GM19467 (cell line): ENCODE data around the gene PPP1CA.

Experiments
- ATAC-seq: cut with Tn5 transposase; IDR thresholded peaks from one replicate; pipeline ENCODE4 v1.9.1; 2021; ENCODE audit warnings: mild to moderate bottlenecking, moderate library complexity; ENCODE audit not compliant: unreplicated experiment

PPP1CA gene

DNA sequence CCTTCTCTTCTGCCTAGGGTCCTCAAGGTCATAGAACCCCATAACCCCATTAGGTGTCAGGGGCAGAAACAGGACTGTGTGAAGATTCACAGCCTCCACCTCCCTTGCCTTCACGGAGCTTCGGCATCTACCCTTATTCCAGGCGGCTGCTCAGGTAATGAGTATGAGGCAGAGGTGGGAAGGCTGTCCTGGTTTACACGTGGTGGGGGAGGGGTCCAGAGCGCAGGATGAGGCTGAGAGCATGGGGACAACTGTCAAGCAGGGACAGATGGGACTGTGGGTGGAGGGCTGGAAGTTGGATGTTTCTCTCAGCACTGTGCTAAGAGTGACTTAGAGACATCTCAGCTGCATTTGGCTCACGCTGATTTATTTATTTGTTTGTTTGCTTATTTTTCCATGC, 14.1 kb downstream of the PPP1CA start:
- ATAC-seq, result no peak

- no peak for ATAC-seq
Observed at GRCh38 chr11:67387069-67387468, 14.6 kb downstream of the PPP1CA start.

DNA sequence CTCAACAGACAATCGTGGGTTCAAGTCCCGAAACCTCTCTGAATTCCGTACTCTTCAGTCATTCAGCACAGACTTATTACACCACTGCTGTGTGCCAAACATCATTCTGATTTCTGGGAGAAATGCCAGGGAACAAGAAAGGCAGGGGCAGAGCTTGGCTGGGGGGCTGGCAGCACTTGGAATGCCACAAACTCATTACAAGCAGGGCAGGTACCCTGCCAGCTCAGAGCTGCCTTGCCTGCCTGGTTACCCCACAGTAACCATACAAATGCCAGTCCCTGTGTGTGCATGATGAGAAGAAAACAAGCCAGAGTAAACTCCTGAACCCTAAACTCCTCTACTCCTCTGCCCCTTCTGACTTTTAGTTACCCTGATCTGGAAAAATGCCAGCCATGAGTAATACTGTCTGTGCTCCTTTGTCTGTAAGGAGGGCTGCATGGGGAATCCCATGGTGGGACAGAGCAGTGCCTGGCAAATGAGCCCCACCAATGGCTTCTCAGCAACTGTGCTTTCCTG, 16.7 kb downstream of the PPP1CA start:
- no peak for ATAC-seq

DNA sequence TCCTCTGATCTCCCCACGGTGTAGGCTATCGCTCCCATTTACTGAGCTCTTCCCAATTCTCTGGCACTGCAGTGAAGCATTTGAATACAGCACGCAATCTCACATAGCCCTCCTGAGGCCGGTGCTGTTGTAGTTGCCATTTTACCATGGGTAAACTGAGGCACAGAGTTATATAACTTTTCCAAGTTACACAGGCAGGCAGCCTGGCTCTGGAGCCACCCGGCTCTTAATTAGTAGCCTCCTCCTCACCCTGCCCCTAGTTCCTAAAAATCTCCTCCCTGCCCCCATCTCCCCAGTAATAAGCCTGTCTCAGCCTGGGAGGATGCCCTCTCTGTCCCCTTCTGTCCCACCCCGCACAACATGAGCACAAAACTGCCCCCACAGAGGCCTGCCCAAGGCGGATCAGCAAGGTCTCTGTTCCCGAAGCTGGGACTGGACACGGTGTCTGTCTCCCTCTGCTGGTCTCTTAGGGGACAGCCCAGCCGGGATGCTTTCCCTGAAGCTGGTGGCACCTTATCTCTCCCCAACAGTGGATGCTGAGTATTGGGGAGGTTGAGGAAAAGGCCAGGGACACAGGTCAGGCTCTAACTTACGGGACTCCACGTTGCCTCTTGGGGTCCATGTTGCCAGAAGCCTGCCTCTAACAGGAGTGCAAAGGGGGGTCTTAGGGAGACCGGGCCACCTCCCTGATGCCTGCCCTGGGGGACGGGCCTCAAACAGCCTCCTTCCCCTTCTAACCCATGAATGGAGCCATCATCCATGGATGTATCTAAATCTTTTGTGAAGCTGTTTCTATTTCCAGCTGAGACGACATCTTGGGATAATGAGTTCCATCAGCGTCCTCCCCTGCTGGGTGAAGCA, 19.2 kb downstream of the PPP1CA start:
- ATAC-seq, result no peak

DNA sequence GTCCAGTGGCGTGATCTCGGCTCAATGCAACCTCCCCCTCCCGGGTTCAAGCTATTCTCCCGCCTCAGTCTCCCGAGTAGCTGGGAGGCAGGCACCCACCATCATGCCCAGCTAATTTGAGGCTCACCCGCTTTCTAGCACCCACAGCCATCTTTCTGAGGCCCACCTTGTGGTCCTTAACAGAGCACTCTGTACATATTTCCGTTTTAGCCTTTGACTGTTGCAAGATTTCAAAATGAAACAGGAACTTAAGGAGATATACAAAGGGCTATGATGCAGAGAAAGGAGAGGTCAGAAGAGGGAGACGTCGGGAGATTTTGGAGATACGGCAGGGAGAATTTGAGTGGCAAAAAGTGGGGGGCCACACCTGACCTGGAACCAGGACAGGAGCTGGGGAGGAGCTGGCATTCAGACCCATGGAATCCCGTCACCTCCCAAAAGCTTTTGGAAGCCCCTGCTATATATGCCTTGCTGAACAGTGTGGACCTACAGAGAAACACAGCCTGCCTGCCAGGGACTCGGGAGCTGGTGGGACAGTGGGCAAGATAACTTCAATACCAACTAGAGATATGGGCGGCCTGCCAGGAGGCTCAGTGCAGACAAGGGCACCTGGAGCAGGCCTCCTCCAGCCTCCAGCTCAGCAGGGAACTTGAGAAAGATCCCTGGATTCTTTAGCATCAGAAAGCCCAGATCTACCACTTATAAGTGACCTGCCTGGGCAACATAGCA, 20.2 kb downstream of the PPP1CA start:
- no peak for ATAC-seq

DNA sequence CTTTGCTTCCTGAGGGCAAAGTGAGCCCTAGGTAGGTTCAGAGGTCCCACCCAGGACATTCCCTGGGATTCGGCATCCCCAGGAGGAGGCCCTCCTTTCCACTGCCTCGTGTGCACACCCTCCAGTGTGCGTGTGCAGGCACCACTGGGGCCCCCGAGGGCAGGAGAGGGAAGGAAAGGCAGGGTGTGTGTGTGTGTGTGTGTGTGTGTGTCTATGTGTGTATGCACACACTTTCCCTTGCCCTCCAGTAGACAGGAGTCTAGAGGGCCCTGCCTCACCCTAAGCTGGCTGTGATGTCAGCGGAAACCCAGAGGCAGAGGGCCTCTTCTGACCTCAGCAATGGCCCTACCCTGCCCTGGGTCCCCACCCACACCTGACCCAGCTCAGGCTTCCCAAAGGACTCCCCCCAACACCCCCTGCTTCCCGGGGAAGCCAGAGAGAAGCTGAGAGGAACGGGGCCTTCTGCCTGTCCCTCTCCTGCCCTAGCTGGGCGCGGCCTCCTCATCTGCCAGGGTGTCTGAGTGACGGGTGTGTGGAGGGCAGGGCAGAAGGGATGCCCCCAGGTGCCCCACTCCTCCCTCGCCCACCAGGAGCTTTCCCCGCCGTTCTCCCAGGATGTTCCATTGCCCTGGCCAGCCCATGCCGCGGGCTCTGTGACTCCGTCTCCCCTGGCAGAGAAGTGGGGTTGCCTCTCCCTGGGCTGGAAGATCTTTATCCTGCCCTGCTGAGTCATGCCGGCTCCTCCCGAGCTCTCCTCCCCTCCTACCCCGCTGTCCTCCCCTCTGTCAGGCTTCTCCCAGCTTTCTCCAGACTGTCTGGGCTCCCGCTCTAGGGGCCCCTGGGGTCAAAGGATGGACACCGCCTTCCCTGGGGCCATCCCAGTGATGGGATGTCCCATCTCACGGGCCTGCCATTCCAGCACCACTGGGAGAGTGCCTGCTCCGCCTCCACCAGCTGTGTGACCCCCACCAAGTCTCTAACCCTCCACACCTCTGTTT, 22.3 kb downstream of the PPP1CA start:
- ATAC-seq, result no peak

- no peak for ATAC-seq
Observed at GRCh38 chr11:67378544-67378943, 23.1 kb downstream of the PPP1CA start.

GRCh38 chr11:67376873-67377808, 24.5 kb downstream of the PPP1CA start:
- ATAC-seq, result no peak

DNA sequence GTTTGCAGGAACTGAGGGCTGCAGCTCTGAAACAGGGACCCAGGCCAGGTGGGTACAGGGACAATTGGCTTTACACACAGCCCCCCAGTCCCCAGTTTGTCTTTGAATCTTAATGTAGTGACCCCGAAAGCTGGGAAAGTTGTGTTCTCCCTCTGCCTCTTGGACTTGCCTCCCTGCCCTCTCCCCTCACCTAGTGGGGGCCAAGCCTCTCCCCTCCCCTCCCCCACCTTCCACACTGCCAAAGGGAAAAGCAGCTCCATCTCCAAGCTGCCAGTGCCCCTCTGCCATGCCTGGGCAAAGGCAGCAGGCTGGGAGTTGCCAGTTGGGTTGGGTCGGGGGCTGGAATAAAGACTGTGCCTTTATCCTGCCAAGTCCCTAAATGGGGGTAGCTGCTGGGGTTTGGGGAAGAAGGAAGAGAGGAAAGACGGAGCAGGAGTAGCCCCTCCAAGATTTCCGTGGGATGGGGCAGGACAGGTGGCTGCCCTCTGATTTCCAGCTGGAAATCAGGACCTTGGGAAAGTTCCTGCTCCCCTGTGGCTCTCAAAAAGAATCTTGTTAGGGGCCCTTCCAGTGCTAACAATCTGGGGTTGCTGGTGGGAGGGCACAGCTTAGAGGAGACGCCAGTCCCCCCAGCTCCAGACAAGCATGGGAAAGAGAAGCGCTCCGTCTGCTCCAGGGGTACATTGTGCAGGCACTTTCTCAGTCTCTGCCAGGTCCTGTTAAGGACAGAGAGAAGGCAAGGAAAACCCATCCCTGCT, 25.4 kb downstream of the PPP1CA start:
- no peak for ATAC-seq

GRCh38 chr11:67375320-67376055, 26.2 kb downstream of the PPP1CA start:
- no peak for ATAC-seq

DNA sequence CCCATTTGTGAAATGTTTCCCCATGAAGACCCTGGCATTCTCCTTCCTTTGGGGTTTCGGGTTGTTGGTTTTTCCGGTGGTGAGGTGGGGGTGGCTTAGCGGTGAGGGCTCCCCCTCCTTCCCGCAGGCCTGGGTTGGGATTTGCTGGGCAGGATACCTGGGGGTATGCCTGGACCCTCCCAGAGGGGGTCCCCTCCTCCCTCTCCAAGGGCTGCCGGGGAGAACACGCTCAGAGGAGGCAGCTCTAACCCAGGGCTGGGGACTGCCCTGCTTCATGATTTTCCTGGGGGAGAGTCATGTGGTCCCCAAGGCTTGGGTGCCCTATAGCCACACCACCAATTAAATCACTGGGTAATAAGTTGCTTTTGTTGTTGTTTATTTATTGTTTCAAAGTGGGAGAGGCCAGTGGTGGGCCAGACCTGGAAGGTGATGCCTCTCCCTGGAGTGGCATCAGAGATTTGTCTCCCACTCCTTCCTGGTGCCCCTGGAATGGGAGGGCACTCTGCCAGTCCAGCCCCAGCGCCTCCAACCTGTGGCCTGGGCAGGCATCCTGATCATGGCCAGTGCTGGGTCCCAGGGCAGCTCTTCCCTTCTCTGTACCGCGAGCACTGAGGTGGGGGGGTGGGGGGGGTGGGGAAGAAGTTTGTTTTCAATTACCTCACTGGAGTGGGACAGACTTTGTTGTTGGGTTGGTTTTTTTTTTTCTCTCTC, 26.9 kb downstream of the PPP1CA start:
- no peak for ATAC-seq

DNA sequence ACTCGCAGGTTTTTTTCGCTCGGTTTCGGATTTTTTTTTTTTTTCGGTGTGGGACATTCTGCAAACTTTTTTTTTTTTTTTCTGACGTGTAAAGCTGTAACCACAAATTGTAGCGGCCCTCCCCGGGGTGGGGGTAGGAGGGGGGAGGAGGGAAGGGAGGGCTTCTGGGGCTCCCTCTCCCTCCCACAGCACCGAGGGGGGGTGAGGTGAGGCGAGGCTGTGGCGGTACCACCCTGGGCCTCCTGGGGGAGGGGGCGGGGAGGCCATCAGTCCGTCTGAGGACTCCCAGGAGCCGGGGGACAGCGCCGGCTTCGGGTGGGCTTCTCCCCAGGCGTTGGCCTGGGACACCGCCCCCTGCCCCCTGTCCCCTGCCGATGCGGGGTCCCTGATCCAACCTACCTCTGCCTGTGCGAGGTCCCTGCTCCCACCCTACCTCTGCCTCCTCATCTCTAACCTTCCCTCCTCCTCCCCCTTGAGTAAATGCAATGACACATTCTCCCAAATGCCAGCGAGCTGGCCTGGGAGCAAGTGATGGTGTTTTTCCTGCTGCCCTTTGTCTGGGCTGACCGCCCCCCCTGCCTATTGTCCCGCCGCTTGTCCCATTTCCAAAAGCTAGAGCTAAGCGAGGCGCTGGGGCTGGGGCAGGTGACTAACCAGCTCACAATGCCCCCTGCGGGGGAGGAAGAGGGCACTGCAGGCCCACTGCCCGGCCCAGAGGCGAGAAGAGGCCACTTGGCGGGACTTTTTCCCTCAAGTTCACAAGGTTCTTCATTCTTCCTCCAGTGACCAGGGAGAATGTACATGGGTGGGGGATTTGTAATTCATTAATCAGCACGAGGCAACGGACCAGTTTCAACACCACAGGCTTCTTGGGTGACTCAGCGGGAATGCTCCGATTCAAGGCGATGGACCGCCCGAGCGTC, 27.7 kb downstream of the PPP1CA start:
- no peak for ATAC-seq

- ATAC-seq, result no peak
Observed at GRCh38 chr11:67372993-67373647, 28.5 kb downstream of the PPP1CA start, which contains the start of gene CLCF1. Gene CLCF1, minus strand, starts transcription at chr11:67373598. Its CDS starts 59 bp downstream, at chr11:67373539.

DNA sequence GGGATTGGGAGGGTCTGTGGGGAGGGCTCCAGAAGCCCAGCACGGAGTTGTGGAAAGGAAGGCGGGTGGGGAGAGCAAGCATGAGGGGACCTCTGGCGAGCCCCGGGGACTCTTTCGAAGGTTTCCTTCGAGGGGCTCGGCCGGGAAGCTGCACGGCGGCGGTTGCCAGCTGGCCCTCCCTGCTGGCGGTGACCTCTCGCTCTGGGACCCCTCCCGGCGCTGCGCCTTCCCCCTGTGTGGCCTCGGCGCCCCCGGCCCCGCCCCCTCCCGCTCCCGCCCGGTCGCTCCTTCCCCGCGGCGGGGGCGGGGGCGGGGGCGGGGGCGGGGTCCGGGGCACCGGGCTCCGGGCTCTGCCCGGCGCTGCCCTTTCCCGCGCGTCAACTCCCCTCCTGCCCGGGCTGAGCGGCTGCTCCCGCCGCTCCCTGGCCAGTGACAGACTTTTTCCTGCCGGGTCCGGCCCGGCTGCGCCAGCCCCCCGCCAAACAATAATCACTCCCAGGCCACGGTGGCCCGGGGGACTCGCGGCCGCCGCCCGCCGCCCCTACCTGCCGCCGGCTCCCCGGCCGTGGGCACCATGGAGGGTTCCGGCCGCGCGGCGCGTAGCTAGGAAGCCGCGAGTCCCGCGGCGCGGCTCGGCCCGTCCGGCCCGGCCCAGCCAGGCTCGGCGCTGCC, 29.2 kb downstream of the PPP1CA start:
- no peak for ATAC-seq

DNA sequence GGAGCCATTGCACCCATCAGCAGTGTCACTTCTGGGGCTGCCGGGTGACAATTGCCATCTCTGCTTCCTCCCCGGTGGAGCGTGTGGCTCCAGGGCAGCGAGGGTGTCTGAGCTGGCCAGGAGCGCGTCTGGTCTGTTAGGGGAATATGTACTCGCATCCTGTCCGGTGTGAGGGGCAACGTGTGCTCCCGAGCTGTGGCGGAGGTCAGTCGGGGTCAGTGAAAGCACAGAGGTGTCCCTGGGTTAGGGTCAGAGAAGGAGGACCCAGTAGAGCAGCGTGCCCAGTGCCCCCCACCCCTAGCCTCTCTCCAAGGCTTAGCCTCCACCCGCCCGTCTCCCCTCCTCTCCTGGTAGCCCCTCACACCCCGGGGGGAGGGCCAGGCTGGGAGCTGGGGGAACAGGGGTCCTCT, 29.7 kb downstream of the PPP1CA start:
- no peak for ATAC-seq
